GM20000 (cell line): ENCODE measurements around the gene RALGAPA2.

ENCODE experiments used
- DNase-seq: peaks from one replicate; pipeline ENCODE4 v3.0.0; 2012; ENCODE audit warnings: low spot score
- TF ChIP-seq, protein P1 (sequence below): IDR thresholded peaks from 2 replicates; pipeline ENCODE4 v1.5.1; 2012; ENCODE audit warnings: mild to moderate bottlenecking, control low read depth; ENCODE audit errors: extremely low read depth, missing control alignments

The RALGAPA2 gene

GRCh38 chr20:20399531-20400500 lies 312.6 kb downstream of the RALGAPA2 start:
- no peak for DNase-seq
- TF ChIP-seq, protein P1, sequence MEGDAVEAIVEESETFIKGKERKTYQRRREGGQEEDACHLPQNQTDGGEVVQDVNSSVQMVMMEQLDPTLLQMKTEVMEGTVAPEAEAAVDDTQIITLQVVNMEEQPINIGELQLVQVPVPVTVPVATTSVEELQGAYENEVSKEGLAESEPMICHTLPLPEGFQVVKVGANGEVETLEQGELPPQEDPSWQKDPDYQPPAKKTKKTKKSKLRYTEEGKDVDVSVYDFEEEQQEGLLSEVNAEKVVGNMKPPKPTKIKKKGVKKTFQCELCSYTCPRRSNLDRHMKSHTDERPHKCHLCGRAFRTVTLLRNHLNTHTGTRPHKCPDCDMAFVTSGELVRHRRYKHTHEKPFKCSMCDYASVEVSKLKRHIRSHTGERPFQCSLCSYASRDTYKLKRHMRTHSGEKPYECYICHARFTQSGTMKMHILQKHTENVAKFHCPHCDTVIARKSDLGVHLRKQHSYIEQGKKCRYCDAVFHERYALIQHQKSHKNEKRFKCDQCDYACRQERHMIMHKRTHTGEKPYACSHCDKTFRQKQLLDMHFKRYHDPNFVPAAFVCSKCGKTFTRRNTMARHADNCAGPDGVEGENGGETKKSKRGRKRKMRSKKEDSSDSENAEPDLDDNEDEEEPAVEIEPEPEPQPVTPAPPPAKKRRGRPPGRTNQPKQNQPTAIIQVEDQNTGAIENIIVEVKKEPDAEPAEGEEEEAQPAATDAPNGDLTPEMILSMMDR, result no peak

GRCh38 chr20:20398123-20398522 lies 314.3 kb downstream of the RALGAPA2 start:
- DNase-seq, result no peak
- TF ChIP-seq, protein P1, result no peak

GRCh38 chr20:20396794-20397193 lies 315.6 kb downstream of the RALGAPA2 start:
- DNase-seq, result no peak
- TF ChIP-seq, protein P1, result no peak

GRCh38 chr20:20395903-20396568 lies 316.4 kb downstream of the RALGAPA2 start:
- no peak for DNase-seq
- TF ChIP-seq, protein P1, result no peak

GRCh38 chr20:20395087-20395486 lies 317.4 kb downstream of the RALGAPA2 start:
- no peak for DNase-seq
- TF ChIP-seq, protein P1, result no peak

GRCh38 chr20:20393207-20394120 lies 319.0 kb downstream of the RALGAPA2 start:
- TF ChIP-seq, protein P1, result no peak
- no peak for DNase-seq
